ENCODE data around the gene MAML2.
"Not testable (repeated sequence)": the region's sequence is repeated elsewhere in the genome, so short reads cannot be mapped to it uniquely, and the experiment has no call there.

The MAML2 gene

DNA sequence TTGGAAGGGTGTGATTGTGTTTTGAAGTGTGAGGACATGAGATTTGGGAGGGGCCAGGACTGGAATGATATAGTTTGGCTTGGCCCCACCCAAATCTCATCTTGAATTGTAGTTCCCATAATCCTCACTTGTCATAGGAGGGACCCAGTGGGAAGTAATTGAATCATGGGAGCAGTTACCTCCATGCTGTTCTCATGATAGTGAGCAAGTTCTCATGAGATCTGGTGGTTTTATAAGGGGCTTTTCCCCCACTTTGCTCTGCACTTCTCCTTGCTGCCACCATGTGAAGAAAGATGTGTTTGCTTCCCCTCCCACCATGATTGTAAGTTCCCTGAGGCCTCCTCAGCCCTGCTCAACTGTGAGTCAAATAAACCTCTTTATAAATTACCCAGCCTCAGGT lies 71.6 kb downstream of the MAML2 start:
- not testable (repeated sequence) for DNase-seq (ENCODE audit: low read depth in 2 of 2)

DNA sequence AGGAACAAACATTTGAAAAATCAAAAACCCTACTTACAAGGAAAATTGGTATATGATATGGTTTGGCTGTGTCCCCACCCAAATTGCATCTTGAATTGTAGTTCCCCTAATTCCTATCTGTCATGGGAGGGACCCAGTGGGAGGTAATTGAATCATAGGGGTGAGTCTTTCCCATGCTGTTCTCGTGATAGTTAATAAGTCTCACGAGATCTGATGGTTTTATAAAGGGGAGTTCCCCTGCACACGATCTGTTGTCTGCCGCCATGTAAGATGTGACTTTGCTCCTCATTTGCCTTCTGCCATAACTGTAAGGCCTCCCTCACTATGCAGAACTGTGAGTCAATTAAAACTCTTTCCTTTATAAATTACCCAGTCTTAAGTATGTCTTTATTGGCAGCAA lies 74.5 kb downstream of the MAML2 start:
- DNase-seq (ENCODE audit: low read depth in 2 of 2), result not testable (repeated sequence)

DNA sequence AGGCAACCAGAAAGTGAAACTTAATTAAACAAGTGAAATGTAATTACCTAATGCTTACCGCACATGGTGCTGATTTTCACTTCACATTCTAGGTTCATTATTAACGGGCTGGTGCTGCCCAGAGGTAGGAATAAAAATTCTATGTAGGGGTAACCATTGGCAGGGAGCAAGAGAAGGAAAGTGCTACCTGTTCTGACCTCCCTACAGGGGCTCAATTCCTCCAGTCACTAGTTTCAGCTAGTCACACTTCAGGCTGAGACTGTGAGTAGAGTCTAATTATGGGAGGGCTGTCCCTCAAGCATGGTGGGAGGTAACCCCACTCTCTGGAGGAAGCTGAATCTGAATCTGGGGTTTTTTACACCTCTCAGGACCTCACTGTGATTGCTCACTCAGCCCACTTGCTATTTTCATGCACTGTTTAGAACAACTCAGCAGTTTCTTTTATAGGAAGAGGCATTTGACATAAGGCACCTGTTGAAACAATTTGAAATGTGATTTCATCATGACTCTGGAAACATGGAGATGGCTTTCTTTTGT lies 75.4 kb downstream of the MAML2 start:
- peak in 1 of 2 donors; percentile 39 for DNase-seq (ENCODE audit: low read depth in 2 of 2)

DNA sequence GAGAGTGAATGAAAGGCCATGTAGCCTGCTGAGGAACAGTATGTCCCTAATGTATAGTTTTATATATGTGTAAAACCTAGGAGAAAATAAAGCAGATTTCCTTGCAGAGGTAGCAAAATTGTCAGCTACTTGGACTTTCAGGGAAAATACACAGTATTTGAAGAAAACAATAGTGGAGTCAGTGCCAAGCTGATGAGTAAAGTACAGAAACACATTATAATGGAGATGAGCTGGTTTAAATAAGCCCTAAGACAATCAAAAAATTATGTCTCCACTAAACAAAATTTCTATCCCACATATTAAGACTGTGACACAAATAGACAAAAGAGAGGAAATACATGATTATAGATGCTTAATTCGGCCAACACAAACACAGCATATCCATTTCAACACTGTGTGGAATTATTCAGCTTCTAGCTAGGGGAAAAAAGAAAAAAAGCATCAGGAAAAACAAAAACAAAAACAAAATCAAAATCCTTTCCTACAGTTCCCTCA lies 75.9 kb downstream of the MAML2 start:
- DNase-seq (ENCODE audit: low read depth in 2 of 2), result no peak

DNA sequence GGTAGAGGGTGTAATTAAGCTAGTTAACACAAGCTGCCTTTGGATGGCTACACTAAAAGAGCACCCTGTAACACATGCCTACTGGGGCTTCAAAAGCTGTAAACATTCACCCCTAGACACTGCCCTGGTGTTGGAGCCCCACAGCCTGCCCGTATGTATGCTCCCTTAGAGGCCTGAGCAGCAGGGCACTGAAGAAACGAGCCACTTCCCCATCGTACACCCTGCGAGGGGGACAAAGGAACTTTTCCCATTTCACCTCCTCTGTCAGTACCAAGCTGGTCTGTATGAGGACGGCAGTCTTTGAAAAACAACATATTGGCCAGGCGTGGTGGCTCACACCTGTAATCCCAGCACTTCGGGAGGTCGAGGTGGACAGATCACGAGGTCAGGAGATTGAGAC lies 77.0 kb downstream of the MAML2 start:
- no peak for DNase-seq (ENCODE audit: low read depth in 2 of 2)

DNA sequence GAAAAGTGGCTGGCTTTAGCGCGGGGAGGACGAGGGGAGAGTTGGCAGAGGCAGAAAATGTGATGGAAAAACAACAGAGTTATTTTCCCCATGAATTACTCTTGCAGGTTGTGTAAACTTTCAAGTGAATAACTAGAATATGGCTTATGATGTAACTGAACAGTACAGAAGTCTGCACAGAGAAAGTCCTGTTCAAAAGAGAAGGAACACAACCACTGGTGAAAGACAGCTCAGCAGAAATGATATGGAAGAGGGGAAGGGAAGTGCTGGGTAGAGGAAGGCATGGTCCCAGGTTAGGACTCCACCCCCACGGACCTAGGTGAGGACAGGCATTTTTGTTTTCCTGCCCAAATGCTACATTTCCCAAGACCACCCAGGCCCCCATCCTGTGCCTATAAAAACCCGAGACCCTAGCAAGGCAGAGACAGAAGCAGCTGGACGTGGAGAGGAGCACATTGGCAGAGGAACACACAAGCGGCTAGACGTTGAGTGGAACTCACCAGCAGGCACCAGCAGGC lies 77.7 kb downstream of the MAML2 start:
- no peak for DNase-seq (ENCODE audit: low read depth in 2 of 2)

DNA sequence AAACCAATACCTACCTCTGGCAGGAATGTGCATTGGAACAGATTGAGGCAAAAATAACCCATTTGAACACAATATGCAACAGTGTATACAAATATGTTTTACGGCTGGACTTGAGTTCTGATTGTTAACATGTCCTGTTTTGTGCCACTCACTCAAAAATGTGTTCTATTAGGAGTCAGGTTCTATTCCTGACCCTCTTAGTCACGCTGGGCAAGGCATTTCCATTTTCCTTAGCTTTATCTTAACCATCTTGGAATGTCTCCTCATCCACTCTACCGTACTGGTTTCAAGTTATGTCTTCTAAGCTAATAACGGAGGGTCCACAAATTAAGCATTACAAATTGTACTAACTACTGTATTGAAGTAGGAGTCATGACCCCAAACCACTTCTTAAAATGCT lies 78.6 kb downstream of the MAML2 start:
- no peak for DNase-seq (ENCODE audit: low read depth in 2 of 2)

DNA sequence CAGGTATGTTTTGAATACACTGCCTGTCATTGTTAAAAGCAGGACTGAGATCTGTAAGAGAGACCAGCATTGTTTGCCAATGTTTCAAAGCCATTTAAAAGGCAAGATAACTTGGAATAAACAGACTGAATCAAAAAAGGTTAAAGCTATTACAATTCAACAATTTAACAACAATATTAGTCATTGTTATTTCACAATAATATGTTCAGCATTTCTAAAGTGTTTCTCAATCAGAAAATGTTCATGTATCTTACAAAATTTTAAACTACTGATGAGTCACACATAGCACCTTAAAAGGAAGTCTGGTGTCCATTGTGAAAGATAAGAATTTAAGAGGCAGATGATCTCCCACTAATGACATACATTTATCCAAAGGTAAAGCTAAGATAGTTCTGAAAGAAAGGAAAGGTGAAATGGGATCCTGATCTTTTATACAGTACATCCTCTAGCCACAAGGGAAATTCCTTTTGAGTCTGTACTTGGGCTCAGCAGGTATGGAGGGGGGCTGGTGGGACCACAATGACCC lies 79.7 kb downstream of the MAML2 start:
- no peak for DNase-seq (ENCODE audit: low read depth in 2 of 2)

DNA sequence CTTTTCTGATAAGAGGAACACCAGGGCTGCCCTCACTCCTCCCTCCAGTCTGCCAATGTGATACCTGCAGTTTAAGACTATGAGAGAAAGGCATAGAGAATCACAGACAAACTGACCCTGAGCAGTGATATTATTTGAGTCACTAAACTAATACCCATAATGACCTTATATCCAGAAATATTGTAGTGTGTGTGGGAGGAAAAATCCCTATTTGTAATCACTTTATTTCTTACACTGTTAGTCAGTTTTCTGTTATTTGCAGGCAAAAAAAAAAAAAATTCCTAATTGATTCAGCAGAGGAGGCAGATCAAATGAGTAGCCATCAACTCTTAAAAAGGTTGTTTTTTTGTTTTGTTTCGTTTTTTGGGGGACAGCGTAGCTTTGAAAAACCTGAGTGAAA lies 82.5 kb downstream of the MAML2 start:
- DNase-seq (ENCODE audit: low read depth in 2 of 2), result no peak

DNA sequence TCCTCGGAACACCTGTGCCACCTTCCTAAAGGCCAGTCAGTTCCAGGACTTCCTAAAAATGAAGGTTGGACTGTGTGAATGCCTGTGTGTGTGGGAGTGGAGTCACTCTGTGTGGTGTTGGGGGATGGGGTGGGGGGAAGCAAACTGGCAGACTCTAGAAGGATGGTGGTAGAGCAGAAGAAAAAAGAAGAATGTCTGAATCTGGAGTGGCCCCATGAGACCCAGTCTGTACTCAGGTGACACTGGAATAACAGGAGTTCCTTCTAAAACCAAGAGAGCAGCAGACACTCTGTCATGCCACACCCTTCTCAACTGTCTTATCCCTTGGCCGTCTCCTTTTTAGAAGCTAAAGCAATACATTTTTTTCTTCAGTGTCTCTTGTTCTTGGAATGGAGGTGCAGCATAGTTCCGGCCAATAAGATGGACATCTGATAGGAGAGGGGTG lies 82.9 kb downstream of the MAML2 start:
- no peak for DNase-seq (ENCODE audit: low read depth in 2 of 2)

DNA sequence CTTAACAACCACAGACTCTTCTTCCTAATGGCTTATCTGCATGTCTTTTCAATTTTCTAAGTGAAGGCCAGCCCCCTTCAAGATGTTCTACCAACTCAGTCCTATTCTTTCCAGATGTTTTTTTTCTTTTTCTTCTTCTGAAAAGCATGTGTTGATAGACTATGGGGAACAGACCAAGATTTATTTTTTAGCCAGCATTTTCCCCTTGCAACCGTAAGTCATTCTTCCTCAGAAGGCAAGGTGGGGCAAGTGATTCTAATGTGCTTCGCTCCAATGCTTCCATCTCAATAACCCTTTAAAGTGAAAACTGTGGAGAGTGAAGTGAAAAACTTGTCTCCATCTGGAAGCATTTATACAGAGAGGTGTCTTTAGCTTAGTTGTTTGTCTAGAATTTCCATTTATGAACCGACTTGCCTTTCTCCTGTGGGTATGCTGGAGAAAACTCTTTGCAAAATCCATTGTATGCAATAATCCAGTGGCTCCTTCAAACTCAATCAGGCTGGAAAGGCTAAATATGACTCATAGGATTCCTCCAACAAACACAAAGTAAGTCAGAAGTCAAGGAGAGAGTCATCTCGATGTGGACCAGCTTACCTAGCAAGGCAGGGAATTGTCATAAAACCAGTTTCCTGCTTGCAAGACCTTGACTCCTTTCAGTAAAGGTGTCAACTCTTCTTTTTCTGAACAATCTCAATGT lies 83.7 kb downstream of the MAML2 start:
- no peak for DNase-seq (ENCODE audit: low read depth in 2 of 2)

DNA sequence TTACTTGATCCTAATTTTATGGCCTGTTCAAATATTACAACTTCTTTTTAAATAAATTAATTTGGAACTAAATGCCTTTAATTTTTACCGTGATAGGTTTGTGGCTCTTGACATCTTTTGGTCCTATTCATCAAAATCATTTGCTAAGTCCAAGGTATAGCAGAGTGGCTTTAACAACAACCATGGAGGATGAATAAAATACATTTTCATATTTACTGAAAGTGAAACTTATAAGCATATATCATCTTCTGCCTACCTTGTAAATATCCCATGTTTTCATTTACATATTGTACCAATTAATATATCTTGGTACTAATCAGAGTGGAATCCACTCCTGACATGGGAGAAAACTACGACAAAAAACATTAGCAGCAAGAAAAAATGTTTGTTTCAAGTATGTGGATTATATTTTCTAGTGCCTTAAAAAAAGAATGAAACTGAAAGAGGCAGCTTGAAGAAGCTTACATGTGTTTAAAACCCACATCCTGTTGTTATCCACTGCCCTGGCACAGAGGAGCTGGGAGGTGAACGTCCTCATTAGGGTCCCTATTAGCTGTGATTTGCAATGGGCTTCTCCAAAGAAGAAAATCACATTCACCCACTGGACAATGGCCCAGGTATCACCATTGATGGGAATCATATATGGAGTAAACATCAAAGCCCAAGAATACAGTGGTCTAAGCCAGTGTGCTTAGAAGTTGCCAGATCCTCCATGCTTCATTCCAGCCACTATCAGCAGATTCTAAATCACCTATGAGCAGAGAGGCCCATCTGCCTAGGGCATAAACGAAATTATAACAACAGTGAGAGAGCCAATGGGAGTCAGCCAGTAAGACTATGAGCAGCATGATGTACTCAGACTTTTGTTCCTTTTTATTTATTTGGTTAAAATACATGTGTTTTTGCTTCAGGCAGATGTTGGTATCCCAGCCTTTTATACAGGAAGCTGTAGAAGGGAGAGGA lies 84.7 kb downstream of the MAML2 start:
- no peak for DNase-seq (ENCODE audit: low read depth in 2 of 2)

DNA sequence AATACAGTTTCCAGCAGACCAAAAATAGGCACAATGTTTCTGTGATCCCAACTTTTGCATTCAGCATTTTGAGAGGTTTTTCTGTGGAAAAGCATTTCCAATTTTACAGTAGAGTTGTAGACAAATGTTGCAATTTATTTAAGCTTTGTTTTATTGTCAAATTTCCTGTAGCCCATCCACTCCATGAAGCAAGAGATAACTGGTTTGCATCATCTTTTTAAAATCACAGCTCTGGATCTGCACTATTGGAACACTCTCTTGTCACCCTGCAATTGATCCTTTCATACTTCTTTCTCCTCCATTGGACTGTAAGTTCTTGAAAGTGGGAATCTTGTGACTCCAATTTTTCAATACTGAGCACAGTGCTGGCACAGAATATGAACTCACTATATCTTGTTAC lies 86.0 kb downstream of the MAML2 start:
- no peak for DNase-seq (ENCODE audit: low read depth in 2 of 2)

DNA sequence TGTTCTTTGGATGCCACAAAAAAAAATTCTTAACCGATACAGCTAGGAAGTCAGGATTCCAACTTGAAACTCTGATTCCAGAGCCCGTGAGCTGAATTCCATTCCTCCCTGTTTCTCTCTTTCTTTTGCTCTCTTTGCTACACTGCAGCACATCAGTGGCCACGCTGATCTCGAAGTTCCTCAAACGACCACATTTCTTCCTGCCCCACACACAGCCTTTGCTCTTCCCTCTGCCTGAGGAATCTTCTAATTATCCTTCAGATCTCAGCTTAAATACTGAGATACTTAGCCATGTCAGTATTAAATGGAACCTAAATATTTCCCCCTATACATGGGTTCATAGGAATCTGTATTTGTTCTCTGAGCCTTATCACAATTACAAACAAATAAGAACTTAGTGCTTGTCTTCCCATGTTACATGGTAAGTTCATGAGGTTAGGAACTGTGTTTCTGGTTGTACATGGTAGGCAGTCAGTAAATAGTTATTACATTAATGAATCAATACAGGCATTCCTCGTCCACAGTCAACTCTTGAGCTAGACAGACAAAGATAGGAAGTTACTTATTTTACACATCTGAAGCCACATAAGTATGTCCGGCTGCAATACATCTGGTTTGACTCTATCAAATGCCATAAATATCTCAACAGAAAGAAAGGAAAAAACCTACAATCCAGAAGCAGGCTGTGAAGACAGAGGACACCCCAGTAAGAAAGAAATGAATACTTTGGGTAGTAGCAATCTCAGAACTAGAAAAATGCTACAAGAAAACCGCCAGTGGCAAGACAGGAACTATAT lies 86.6 kb downstream of the MAML2 start:
- DNase-seq (ENCODE audit: low read depth in 2 of 2), result no peak

DNA sequence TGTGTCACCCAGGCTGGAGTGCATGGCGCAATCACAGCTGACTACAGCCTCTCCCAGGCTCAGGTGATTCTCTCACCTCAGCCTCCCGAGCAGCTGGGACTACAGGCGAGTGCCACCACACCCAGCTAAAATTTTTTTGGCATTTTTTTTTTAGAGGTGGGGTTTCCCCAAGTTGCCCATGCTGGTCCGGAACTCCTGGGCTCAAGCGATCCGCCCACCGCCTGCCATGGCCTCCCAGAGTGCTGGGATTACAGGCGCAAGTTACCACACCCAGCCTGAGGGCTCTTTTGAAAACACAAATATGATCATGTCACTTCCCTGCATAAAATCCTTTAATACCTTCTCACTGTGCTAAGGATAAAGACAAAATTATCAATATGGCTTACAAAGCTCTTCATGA lies 88.1 kb downstream of the MAML2 start:
- DNase-seq (ENCODE audit: low read depth in 2 of 2), result no peak

DNA sequence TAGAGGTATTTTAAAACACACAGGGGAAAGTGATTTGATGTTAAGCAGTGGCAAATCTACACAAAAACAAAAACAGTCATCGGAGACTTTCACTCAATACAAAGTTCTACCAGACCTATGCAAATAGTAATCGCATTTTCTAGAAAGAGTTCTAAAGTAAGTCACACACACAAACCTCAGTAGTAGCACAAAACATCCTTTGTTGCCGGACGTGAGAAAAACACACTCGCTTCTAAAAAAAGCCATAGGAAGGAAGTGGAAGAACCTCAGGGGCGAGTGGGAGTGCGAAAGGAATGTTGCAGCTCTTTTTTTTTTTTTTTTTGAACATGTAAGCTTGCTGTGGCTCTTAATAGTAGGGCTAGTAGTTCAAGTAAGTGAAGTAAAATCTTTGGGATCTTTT lies 88.9 kb downstream of the MAML2 start:
- no peak for DNase-seq (ENCODE audit: low read depth in 2 of 2)

DNA sequence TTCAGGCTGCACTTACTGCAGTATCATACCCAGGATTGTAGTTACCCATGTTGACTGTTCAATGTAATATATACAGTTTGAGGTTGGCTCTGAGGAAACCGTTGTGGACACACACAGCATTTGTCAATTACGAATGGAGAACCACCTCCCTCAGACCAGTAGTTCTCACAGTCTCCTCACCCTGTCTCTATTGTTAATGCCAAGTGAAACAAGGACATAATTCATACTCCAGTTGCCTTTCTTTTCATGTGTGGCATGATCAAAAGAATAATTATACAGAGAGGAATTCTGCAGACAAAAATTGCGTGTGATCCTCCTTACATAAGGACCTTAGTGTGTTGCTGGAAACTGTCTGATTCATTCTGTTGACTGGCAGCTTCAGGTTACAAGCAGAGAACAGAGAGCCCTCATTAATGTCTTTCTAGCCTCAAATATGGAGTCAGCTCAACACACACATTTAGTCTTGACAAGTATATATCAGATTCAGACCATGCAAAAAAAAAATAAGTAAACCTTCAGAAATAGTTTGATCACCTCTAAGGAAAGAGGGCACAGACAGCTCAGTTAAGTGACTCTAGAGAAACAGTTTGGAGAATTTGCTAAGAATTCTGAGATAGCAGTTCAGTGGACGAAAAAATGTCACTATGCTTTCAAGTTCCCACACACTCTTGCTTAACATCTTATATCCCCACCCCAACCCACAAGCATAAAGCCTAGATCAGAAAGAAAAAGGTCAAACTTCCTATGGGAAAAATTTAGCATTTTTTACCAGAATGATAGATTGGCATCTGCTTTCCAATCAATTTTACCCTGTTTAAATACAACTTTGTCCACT lies 96.1 kb downstream of the MAML2 start:
- no peak for DNase-seq (ENCODE audit: low read depth in 2 of 2)

DNA sequence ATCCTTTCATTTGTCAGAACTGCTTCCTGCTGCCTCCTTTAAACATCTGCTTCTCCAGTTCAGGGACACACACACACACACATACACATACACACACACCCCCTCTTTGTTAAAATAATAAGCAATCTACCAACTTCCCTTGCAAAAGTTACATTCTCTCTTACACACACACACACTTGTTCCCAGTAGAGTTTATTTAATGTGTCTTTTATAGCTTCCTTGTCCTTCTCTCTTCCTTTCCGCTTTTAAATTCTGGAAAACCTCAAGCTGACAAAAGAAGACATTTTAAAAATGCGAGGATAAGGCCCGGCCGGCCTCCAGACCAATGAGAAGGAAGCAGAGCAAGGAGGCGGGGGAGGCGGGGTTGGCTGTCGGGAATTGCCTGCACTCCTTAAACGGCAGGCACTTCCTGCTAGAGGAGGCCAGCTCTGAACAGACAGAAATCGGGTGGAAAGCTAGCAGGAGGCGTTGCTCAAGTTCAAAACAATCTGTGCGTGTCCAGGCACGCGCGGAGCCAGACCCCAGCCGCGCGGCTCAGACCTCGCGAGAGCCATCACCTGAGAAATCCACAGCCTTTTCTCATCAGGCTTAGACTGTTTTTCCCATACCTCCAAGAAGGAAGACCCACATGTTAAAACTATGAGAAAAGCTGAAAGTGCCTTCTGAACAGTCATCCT lies 99.9 kb downstream of the MAML2 start:
- DNase-seq (ENCODE audit: low read depth in 2 of 2), result peak; percentile 33 to 40

DNA sequence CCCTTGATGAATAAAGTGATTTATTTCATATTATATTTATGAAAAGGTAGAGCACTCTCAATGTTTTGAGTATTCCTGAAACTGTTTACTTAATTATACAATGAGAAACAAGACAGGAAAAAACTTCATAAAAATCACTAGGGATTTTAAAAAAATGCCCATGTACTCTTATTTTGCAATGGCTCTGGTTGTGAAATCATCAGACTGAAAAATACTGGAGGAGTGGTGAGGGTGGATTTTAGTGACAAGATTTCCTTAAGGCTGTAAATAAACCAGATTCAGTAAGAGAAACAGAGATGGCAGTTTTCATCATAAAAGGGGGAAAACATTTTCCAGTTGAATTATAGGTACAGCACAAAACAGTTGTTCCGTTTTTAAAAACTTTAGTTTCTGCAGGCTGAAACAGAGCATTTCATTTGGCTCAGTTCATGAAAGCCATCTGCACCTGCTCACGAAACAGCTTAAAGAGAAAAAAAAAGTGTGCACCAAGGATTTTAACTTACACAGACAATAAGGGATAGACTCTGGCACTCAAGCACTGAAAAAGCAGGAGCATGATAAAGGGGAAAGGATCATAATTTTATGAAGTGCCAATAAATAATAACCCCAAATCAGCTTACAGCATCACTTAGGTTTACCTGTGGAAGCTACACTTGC lies 100.7 kb downstream of the MAML2 start:
- DNase-seq (ENCODE audit: low read depth in 2 of 2), result no peak
